NCI-H128 (cell line): Measurements from ENCODE around the gene NEK4.

Experiments
- DNase-seq: peaks from one replicate; lab custom pipeline; 2025; ENCODE audit not compliant: unreplicated experiment; lab: John Stamatoyannopoulos, UW

NEK4 gene

DNA sequence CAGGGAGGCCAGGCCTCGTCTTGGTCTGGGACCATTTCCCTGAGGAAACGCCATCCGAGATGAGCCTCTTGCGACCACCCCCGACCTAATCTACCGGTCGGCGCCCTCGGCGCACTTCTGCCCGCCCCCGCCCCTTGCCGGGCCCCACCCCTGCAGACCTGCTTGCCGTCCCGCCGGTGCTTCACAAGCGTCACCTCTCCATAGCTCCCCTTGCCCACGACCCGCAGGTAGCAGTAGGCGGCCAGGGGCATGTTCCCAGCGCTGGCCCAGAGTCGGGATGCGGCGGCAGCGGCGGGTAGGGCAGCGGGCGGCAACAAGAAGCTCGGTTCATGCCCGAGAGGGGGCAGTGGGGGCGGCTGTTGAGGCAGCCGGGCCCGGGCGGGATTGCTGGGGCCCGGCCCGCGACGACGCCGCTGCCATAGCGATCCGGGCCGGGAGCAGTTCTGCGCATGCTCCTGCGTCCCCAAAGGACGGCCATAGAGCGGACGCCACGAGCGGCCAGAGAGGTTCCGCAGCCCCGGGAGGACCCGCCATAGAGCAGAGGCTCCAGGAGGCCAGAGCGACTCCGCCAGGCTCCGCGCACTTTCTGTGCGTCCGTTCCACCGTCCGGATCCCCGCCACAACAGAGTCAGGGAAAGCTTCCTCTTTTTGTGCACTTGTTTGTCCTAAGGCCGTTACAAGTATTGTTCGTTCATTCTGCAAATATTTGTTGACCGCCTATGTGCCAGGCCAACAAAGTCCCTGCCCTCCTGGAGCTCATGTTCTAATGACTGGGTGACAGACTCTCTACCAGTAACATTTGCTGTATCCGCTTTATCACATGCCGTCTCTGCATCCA lies at the start of gene NEK4:
Gene NEK4, minus strand, starts transcription at position 445 of the 838 bp plus-strand sequence. Its CDS starts 194 bp downstream, at position 251.
- DNase-seq: peak; percentile 61

DNA sequence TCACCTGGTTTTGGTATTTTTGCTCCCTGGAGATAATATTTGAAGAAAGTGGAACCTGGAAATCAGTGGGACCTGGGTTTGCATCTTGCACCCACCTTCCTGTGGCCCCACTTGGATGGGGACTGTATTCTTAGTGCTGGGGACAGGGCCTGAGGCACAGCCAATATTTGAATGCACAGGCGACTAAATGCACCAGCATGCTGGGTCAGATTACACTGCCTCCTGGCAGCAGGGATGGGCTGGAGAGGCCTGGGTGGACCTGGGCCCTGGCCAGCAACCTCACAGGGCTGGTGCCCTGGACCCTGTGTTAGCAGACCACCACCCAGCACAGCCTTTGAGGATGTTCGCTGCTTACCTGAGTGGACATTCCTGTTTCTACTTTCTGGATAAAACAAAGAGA lies 49.2 kb upstream of the NEK4 start:
- DNase-seq: no peak

DNA sequence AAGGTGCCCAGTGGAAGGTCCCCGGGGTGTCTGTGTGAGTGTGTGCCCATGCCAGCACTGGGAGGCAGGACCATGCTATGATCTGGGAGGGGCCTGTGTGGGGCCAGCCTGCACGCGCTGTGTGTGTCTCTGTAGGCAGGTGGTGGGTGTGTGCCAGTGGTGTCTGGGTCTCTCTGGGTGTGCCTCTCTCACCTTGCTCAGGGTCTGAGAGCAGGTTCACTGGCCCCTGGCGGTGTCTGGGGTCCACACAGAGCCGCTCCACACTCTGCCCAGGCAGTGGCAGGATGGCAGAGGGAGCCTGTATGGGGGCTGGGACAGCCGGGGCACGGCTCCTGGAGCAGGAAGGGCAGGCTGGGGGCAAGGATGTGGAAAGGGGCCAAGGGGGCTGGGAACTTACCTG lies 47.1 kb upstream of the NEK4 start:
- no peak for DNase-seq

DNA sequence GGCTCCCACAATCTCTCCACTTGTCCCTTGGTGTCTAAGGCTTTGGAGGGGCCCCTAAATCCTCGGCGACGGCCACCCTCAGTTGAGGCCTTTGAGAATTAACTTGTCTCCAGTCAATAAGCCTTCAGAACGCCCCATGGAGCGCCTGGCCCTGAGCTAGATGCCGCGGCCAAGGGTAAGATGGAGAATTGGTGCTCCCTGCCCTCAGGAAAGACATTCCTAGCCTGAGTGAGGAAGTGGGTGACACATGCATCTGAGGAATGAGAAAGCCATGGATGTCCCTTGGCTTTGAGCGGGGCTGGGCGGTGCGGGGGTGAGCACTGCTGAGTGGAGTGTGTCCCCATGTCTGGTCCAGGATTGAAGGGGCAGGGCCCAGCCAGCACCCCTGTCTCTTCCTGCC lies 46.5 kb upstream of the NEK4 start:
- DNase-seq: no peak

DNA sequence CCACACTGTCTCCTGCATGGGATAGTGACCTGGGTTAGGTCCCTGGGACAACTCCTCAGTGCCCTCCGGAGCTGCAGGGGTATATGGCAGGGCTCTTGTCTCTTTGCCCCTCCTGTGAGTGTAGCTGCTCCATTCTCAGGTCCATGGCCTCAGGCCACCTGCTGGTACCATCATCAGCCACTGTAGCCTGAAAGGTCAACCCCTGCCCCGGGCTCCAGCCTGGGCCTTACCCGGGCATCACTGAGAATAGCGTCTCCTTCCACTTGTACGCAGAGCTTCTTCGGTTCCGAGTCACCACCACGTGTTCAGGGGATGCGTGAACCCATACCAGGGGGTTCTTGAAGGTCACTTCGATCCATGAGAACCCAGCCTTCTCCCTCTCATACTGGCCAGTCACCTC lies 45.9 kb upstream of the NEK4 start:
- no peak for DNase-seq

DNA sequence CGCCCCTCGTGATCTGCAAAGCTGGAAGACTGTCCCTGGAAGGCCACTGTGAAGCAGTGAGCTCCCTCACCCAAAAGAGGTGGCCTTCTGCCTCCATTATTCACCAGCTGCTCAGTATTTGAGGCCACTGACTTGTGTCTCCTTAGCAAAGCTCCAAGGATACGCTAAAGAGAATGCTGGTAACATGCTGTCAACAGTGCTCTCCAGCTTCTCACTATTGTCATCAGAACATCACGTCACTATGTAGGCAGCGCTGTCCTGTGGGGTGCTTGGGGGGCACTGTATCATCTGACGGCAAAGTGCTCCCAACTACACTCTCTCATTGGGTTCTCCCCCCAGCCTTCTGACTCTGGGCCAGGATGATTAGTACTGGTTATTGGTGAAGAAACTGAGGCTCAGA lies 45.5 kb upstream of the NEK4 start:
- no peak for DNase-seq

DNA sequence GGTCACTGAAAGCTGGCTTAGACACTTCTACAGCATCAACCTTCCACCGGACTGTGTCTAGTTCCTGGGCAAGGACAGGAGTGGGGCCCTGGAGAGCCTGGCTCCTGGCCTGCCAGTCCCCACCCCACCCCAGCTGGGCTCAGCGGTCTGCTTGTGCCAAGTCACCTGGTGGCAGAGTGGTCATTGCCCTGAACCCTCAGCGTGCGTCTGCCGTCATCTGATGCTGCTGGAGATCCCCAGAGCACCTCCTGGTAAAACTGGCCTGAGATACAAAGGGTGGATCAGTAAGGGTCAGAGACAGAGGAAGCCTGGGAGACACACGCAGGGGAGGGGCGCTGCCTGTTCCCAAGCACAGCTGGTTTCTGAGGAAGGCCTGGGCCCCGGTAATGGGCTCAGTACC lies 43.1 kb upstream of the NEK4 start:
- DNase-seq: no peak

DNA sequence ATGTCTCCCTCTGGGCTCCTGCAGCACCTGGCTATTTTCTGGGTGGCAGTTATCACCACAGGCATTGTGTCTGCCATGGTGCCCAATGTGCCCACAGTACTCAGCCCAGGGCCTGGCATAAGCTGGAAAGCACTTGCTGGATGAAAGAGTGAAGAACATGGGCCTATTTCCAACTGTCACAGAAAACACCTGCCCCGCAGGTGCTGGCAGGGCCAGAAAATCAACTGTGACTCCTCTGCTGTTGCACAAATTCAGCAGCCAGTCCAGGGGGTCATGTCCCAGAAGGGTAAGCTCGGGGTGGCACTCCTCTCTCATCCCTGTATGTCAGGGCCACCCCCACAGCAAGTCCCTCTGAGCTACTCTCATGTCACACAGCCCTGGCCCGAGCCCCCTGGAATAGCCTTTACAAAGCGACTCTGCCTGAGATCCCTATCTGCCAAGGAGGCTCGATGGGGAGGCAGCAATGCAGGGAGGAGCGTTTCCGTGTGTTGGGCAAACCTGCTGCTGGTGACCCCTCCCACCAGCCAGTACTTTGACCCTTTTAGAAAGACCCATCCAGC lies 40.8 kb upstream of the NEK4 start:
- no peak for DNase-seq

DNA sequence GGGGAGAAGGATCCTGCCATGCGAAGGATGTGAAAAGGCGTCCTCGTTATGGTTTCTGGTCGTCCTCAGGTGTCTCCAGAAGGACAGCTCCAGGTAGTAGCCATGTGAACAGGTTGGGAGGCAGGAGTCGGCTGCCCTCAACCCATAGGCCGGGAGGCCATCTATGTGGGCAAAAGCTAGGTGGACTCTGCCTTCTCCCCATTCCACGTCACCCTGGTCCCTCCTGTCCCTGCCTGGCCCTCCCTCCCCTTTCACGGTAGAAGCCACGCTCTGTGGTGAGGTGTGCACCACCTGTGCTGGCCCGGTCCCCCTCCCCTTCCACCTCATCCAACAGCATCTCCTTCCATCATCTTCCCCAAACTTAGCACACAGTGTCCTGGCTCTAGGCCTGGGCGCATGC lies 40.2 kb upstream of the NEK4 start:
- no peak for DNase-seq

DNA sequence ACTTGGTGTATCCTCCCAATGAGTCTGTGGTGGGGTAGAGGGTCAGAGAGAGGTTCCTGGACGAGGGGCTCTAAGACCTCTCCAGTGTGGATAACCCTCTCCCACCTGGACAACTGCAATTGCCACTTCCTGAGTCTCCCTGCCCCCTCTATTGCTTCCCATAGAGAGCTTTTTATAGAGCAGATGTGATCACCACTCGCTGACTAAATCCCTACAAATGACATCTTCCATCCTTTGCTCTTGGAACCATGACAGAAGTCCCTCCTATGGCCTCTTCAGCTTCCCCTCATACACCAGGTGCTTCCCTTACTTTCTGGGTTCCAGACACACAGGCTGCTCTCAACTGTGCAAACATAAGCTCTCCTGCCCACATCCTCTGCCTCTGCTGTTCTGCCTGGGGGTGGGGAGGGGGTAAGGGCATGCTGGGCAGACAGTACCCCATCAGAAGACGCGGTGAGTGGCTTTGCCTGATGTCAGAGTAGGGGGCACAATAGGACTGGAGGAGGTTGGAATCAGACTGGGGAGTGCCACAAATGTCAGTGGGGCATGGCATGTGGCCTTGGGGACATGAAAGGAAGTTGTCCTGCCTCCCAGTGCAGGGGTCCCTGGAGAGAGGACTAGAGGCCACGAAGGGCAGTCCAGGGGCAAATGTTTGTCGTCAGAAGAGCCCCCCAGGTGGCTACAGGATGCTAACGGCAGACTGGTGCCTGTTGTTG lies 39.1 kb upstream of the NEK4 start:
- DNase-seq: no peak

DNA sequence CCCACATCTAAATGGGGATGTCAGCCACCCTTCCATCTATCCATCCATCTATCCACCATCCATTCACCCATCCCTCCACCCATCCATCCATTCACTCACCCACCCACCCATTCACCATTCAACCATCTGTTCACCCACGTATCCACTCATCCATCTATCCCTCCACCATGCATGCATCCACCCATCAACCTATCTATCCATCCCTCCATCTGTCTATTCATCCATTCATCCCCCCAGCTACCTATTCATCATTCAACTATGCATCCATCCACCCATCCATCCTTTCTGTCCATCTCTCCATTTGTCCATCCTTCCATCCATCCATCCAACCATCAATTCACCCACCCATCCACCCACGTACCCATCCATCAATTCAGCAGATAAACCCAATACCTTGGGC lies 38.4 kb upstream of the NEK4 start:
- no peak for DNase-seq

DNA sequence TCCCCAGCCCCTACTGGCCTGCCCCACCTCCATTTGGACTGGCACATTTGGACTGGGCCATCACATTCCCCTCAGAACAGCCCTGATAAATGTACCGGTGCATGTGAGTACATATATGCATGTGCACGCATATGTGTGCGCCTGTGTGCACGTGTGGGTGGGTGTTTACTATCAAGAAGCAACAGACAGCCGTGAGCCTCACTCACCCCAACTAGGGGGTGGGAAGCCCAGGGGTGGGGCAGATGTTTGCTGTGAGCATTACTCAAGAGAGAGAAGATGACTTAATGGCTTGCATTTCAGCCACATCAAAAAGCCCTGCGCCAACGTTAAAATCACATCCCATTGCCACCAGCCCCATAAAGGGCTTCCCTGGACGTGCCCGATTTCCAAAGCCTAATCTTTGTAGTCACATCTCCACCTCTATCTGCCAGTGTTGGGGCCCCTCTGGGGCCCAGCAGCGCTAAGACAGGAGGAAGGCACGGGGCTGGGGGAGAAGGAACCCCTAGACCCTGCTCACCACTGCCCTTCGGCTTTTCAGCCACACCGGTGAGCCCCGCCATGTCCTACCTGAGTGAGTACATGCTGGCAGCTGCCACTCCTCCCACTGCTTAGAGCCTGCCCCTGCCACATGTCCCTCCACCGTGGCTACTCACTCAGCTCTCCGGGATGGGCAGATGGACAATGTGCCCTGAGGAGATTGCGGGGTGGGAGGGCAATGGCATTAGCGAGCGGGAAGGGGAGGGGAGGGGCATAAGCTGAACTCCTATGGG lies 34.7 kb upstream of the NEK4 start:
- DNase-seq: no peak

DNA sequence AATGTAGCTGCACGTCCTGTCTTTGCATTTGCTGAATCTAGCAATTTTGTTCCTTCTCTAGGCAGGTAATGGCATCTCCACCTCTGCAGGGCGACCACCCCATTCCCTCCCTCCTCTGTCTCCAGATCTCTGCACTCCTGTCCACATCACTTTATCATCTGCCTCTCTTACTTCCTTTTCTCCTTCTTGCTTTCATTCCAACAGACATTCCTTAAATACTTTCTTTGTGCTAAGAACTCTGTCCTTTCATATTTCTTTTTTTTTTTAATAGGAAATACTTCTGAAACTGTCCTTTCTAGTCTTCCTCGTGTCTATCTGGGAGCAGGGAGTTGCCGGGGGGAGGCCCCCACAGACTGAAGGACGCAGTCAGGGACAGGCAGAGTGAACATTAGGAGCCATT lies 31.1 kb upstream of the NEK4 start:
- DNase-seq: no peak

DNA sequence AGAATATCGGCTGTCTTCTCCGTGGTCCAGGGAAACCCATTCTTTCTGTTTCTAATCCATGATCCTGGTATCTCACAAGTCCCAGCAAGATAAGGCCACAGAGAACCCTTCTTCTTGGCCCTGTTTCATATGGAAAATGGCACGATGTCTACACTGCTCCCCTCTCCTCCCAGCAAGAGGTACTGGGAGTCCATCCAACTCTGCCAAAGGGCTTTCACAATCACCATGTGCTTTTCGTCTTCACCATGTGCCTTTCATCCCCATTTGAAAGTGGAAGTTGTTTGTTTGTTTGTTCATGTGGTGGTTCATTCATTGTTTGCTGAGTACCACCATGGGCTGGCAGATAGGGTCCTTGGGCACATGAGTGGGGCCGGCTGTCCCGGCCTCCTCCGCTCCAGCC lies 29.3 kb upstream of the NEK4 start:
- DNase-seq: no peak

DNA sequence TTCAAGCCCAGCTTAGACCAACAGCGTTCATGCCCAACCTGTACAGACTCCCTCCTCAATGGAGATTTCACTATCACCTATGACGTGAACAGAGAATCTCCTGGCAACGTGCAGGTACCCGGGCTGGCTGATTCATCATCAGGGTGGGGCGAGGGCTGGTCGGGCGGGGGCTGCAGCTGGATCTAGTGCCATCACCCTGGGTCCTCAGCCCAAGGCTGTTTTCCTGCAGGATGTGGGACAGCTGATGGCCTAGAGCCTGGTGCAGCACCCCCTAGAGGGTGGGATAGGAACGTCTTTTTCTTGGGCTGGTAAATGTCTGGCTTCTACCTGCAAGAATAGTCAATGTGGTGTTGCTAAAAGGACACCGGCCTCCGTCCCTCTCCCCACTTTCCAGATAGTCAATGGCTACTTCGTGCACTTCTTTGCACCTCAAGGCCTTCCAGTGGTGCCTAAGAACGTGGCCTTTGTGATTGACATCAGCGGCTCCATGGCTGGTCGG lies 28.3 kb upstream of the NEK4 start:
- DNase-seq: no peak

DNA sequence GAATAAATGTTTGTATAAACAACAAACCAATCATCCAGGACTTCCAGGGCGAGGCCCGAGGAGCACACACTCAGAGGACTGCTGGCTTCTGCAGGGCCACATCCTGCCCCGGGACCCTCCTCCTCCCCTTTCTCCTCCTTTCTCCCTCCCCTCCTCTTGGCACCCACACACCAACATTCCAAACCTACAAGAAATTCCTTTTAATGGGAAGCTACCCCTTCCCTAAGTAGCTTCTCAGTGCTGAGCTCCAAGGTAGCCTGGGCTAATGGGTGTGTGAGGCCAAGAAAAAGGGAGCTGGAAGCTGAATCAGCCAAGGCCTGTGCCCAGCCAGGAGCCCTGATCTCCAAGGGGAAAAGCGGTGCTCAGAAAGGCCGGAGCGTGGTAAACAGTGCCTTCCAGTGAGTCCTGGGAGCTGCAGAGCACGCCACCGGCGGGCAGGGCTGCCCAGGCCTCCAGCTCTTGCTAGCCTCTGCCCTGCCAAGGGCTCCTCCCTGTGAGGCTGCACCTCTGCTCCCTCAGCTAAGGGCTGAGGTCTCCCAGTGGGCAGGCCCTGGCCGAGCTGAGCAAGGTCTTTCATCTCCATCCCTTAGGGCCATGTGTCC lies 27.7 kb upstream of the NEK4 start:
- DNase-seq: no peak

DNA sequence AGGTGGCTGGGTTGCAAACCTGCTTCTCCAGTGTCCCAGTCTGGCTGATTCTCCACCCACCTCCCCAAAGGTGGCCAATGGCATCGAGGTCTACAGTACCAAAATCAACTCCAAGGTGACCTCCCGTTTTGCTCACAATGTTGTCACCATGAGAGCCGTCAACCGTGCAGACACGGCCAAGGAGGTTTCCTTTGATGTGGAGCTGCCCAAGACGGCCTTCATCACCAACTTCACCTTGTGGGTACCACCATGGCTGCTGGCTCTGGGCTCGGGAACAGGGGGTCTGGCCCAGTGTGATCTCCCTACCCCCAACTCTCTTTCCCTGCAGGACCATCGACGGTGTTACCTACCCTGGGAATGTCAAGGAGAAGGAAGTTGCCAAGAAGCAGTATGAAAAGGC lies 25.7 kb upstream of the NEK4 start:
- no peak for DNase-seq

DNA sequence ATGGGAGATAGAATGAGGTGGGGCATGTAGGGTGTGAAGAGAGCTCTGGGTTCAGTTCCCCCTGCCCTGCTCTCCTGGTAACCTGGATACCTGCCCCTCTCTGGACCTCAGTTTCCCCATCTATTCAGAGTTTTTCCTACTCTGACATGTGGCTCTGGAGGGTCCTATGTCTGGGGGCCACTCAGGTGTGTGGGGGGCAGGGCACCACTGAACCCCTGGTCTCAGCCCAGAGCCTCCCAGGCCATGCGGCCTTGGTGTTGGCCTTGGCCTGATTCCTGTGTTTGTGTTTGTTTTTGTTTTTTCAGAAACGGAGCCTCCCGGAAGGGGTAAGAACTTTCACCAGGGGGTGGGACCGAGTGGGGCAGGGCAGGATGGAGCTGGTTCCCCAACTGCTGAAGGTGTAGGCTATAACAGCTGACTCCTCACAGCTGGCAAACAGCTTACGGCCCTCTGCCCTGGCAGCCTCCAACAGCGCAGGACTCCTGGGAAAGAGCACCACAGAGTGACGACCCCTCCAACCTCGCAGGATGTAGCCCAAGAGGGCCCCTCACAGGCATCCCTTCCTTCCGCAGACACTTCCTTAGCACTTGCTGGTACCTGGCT lies 24.7 kb upstream of the NEK4 start:
- no peak for DNase-seq

DNA sequence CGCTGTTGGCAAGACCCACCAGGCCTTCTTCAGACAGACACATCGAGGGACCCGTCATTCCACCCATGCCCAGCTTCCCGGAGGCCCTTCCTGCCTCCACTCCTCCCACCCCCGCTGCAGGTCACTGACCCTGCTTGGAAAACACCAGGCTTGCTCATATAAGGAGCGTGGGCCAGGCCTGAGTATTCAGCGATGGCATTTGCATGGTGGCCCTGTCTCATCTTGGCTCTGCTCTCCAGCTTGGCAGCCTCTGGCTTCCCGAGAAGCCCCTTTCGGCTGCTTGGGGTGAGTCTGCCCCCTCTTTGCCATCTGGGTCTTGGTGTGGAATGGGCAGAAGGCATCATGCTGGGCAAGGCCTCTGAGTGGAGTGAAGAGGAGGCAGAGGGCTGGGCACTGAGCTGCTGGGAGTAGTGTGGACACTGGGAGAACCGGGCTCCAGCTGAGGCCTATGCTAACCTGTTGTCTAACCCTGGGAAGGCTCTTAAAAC lies 23.9 kb upstream of the NEK4 start, which contains the start of gene ITIH3:
Gene ITIH3, plus strand, starts transcription at position 185 of the 488 bp plus-strand sequence. Its CDS starts 8 bp downstream, at position 193.
- no peak for DNase-seq
